HEK293T (cell line): Measurements from ENCODE around the gene TTK.
"Not testable (repeated sequence)": the region's sequence is repeated elsewhere in the genome, so short reads cannot be mapped to it uniquely, and the experiment has no call there.

Source experiments
- ELF4 ChIP-seq: fragments of 450-650 bp; IDR thresholded peaks from 2 replicates; pipeline ENCODE4 v1.6.1; 2017; ENCODE audit warnings: antibody characterized with exemption
- HDGF ChIP-seq: fragments of 450-650 bp; IDR thresholded peaks from 2 replicates; pipeline ENCODE4 v1.6.1; 2017; ENCODE audit warnings: antibody characterized with exemption, borderline replicate concordance
- ZNF384 ChIP-seq: fragments of 450-650 bp; IDR thresholded peaks from 2 replicates; pipeline ENCODE4 v1.6.1; 2016

DNA sequence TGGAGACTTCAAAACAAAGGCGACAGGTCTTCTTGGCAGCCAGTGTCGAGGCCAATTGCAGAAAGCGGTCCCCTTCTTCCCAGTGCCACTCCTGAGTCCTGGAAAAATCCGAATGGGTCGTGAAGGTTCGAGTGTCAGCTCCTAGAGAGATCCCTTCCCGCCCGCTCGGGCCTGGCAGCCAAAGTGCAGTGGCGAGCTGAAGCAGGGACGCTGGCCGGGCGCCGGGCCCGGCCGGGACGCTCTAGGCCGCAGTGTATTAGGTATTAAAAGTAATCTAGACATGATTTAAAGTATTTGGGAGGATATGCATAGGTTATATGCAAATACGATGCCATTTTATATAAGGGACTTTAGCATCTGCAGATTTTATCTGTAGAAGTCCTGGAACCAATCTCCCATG is 66.0 kb downstream of the TTK start:
- not testable (repeated sequence) for TF ChIP-seq ZNF384, HDGF, ELF4
